ENCODE measurements around the gene KLHL1. TPM values are rescaled to one million over a fixed set of nuclear protein-coding genes. Genes with fewer than 3 reads are reported as not detected.

KLHL1 gene
- total RNA-seq, 1 donor from 2014 or later = not detected

DNA sequence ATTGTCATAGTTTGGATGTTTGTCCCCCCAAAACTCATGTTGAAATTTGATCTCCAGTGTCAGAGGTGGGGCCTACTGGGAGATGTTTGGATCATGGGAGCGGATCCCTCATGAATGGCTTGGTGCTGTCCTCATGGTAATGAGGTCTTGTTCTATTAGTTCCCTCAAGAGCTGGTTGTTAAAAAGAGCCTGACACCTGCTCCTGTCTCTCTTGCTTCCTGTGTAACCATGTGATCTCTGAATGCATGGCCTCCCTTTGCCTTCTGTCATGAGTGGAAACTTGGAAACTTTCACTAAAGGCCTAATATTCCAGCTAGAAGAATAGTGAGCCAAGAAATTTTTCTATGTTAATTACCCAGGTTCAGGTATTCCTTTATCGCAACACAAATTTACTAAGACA, 312.0 kb downstream of the KLHL1 start:
- no peaks in the 10 kb centered on the region for H3K4me1 Mint-ChIP-seq (ENCODE audit: low read depth)
- intact Hi-C loops (cut with micrococcal nuclease) = no loop called here
- no peaks in the 10 kb centered on the region for H3K36me3 Mint-ChIP-seq (ENCODE audit: low read depth)
- H3K4me3 Mint-ChIP-seq = no peak overlapping the region
- H3K9me3 Mint-ChIP-seq = peaks cover 12% of the 10 kb centered on the region
- no peak overlapping the region for H3K27ac Mint-ChIP-seq
- no peaks in the 10 kb centered on the region for H3K27me3 Mint-ChIP-seq (ENCODE audit: insufficient read depth)
- no peak for DNase-seq (ENCODE audit: low spot score)

DNA sequence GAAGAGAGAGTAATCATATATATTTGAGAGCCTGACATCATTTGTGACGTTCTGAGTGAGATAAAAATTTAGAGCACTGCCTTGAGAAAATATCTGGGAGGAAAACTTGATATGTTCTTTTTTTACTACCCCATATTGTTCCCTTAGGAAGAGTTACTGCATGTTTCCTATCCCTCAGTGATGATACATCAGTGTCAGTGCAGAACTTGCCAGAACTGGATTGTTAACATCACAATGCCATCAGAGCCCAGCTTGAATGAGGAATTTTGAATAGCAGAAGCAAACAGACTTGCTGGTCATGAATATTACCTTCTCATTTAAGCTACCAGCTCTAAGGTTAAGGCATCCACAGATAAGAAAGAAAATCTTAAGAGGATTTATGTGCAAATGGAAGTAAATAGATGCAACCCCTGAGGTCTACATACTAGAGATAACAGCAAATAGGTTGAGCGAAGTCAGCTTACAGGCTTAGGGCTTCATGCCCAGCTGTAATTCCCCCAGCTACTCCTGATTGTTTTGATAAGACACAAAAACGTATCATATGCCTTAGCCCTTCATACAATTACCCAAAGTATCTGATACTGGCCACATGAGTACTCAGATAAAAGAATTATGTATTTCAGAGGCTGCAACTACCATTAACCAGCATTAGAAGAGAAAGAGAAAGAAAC, 314.3 kb downstream of the KLHL1 start:
- Mint-ChIP-seq H3K27ac (no peak overlapping the region), H3K4me1 (ENCODE audit: low read depth) (no peaks in the 10 kb centered on the region), H3K9me3 (peaks cover 12% of the 10 kb centered on the region), H3K27me3 (ENCODE audit: insufficient read depth) (no peaks in the 10 kb centered on the region), H3K4me3 (no peak overlapping the region), H3K36me3 (ENCODE audit: low read depth) (no peaks in the 10 kb centered on the region)
- no peak for DNase-seq (ENCODE audit: low spot score)
- intact Hi-C loops (cut with micrococcal nuclease) = no loop called here

DNA sequence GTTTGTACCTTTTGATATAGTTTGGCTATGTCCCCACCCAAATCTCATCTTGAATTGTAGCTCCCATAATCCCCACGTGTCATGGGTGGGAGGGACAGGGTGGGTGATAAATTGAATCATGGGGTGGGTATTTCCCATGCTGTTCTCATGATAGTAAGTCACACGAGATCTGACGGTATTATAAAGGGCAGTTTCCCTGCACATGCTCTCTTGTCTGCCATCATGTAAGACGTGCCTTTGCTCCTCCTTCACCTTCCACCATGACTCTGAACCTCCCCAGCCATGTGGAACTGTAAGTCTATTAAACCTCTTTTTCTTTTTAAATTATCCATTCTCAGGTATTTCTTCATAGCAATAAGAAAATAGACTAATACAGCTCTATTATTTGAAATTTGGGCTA, 331.3 kb downstream of the KLHL1 start:
- no peak overlapping the region for H3K4me3 Mint-ChIP-seq
- H3K36me3 Mint-ChIP-seq (ENCODE audit: low read depth) = no peaks in the 10 kb centered on the region
- intact Hi-C loops (cut with micrococcal nuclease) = no loop called here
- no peaks in the 10 kb centered on the region for H3K4me1 Mint-ChIP-seq (ENCODE audit: low read depth)
- no peak overlapping the region for H3K27ac Mint-ChIP-seq
- no peak for DNase-seq (ENCODE audit: low spot score)
- no peaks in the 10 kb centered on the region for H3K27me3 Mint-ChIP-seq (ENCODE audit: insufficient read depth)
- peaks cover 8% of the 10 kb centered on the region for H3K9me3 Mint-ChIP-seq

DNA sequence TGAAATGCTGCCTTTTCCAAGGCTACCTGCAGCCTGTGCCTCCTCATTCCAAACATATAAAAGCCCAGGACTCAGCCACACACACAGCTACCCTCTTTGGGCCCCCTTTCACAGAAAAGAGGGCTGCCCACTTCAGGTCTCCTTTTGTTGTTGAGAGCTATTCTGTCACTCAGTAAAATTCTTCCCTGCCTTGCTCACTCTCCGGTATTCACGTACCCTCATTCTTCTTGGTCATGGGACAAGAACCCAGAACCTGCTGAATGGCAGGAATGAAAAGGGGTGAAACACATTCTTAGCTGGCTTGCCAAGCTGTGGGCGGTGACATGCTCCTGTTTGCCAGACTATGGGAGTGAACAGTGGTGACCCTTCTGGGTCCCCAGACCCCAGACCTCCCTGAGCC, 338.6 kb downstream of the KLHL1 start:
- intact Hi-C loops (cut with micrococcal nuclease) = no loop called here
- Mint-ChIP-seq H3K9me3 (peaks cover 13% of the 10 kb centered on the region), H3K4me1 (ENCODE audit: low read depth) (no peaks in the 10 kb centered on the region)

DNA sequence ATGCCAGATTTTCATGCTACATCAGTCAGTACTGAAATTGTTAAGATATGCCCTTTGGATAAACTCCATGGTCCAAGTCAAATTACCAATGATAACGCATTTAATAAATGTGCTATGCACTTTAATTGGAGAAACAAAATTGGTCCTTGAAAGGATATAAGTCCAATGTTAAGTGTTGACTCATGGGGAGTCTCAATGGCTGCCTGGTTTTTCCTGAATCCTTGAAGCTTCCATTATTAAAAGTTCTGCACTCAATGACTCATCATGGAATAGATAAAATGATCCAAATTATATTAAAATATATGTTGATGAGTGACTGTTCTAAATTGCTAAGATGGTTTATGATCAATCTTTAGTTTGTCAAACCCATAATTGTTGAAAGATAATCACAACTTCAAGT, 346.7 kb downstream of the KLHL1 start:
- DNase-seq (ENCODE audit: low spot score) = no peak
- Mint-ChIP-seq H3K9me3 (peaks cover 13% of the 10 kb centered on the region), H3K27me3 (ENCODE audit: insufficient read depth) (no peaks in the 10 kb centered on the region), H3K4me3 (no peak overlapping the region), H3K36me3 (ENCODE audit: low read depth) (no peaks in the 10 kb centered on the region), H3K4me1 (ENCODE audit: low read depth) (no peaks in the 10 kb centered on the region), H3K27ac (no peak overlapping the region)
- intact Hi-C loops (cut with micrococcal nuclease) = no loop called here

More for the DNA sequence above, 338.6 kb downstream of the KLHL1 start:
- Mint-ChIP-seq H3K36me3 (ENCODE audit: low read depth) (no peaks in the 10 kb centered on the region), H3K27ac (no peak overlapping the region), H3K27me3 (ENCODE audit: insufficient read depth) (no peaks in the 10 kb centered on the region), H3K4me3 (no peak overlapping the region)
- no peak for DNase-seq (ENCODE audit: low spot score)

DNA sequence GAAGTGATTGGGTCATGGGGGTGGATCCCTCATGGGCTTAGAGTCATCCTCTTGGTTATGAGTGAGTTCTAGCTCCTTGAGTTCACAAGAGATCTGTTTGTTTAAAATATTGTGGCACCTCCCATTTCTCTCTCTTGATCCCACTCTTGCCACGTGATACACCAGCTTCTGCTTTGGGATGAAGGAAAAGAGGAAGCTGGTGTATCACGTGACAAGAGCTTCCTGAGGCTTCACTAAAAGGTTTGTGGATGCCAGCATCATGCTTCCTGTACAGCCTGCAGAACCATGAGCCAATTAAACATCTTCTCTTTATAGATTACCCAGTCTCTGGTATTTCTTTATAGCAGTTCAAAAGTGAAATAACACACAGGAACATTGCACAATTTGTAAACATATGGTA, 353.2 kb downstream of the KLHL1 start:
- DNase-seq (ENCODE audit: low spot score) = no peak
- no peaks in the 10 kb centered on the region for H3K27me3 Mint-ChIP-seq (ENCODE audit: insufficient read depth)
- no peaks in the 10 kb centered on the region for H3K4me1 Mint-ChIP-seq (ENCODE audit: low read depth)
- H3K9me3 Mint-ChIP-seq = peaks cover 6% of the 10 kb centered on the region
- no peaks in the 10 kb centered on the region for H3K36me3 Mint-ChIP-seq (ENCODE audit: low read depth)
- H3K27ac Mint-ChIP-seq = no peak overlapping the region
- intact Hi-C loops (cut with micrococcal nuclease) = no loop called here
- no peak overlapping the region for H3K4me3 Mint-ChIP-seq

DNA sequence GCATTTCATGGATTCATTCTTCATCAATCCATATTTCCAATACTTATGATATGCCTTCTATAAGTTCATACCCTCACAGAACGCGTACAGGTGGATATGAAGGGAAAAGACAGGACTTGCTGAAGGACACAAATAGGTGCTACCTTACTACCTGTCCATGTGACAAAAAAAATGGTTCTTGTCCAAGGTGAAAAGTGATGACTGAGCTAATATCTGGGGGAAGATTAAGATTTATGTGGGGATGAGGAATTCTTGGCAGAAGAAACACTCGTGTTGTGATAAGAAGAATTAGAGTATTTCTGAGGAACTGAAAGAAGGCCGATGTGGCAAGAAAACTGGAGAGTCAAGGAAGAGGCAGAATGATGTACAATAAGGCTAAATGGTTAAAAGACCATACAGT, 357.0 kb downstream of the KLHL1 start:
- no peak for DNase-seq (ENCODE audit: low spot score)
- Mint-ChIP-seq H3K4me1 (ENCODE audit: low read depth) (no peaks in the 10 kb centered on the region), H3K27me3 (ENCODE audit: insufficient read depth) (no peaks in the 10 kb centered on the region), H3K9me3 (peaks cover 6% of the 10 kb centered on the region), H3K27ac (no peak overlapping the region), H3K36me3 (ENCODE audit: low read depth) (no peaks in the 10 kb centered on the region), H3K4me3 (no peak overlapping the region)
- intact Hi-C loops (cut with micrococcal nuclease) = no loop called here

DNA sequence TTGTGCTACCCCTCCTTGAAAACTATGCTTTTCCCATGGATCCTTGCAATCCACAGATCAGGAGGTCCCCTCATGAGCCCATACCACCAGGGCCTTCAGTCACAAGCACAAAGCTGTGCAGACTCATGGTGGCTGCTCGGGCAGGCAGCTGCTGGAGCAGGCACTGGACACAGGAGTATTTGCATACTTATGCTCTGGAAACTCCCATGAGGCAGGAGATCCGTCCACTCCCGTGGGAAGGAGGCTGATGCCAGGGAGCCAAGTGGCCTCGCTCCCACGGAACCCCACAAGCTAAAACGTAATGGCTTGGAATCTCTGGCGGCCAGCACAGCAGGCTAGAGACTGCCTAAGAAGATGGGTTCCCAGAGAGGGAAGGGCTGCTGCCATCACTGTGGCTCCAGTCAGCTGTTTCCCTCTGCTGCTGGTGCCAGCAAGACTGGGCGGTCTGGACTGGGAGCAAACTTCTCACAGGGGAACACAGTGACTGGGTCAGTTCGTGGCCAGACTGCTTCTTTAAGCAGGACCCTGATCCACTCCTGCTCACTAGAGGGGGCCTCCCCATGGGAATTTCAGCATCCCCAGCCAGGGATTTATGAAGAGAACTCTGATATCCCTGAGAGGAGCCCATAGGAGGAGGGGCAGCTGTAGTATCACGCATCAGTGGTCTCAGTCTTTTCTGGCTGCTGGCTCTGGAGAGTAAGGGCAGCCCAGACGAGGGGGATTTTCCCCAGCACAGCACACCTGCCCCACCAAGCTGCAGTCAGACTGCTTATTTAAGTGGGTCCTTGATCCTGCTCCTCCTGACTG, 370.9 kb downstream of the KLHL1 start:
- no peaks in the 10 kb centered on the region for H3K36me3 Mint-ChIP-seq (ENCODE audit: low read depth)
- intact Hi-C loops (cut with micrococcal nuclease) = no loop called here
- no peaks in the 10 kb centered on the region for H3K4me1 Mint-ChIP-seq (ENCODE audit: low read depth)
- H3K4me3 Mint-ChIP-seq = no peak overlapping the region
- H3K27me3 Mint-ChIP-seq (ENCODE audit: insufficient read depth) = no peaks in the 10 kb centered on the region
- no peak overlapping the region for H3K27ac Mint-ChIP-seq
- no peak for DNase-seq (ENCODE audit: low spot score)
- peaks cover 26% of the 10 kb centered on the region for H3K9me3 Mint-ChIP-seq

DNA sequence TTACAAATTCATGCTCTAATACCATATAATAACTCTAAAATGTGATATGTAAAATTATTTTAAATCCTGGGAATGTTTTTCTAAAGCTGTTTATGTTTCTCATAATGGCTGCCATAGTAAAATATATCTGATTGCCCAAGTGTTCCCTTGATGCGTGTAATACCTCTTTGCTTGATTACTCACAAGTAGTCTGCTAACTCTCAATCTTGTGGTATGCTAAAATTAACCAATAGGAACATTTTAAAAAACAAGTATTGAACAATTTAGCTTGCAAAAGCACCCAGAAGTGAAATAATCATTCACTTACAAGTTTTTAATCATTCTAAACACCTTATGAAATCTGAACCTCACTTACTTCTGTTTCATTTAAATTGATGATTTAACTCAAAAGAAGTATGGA, 386.6 kb downstream of the KLHL1 start:
- H3K9me3 Mint-ChIP-seq = peaks cover 5% of the 10 kb centered on the region
- intact Hi-C loops (cut with micrococcal nuclease) = no loop called here
- H3K36me3 Mint-ChIP-seq (ENCODE audit: low read depth) = no peaks in the 10 kb centered on the region
- no peaks in the 10 kb centered on the region for H3K27me3 Mint-ChIP-seq (ENCODE audit: insufficient read depth)
- no peaks in the 10 kb centered on the region for H3K4me1 Mint-ChIP-seq (ENCODE audit: low read depth)
- no peak overlapping the region for H3K4me3 Mint-ChIP-seq
- H3K27ac Mint-ChIP-seq = no peak overlapping the region
- DNase-seq (ENCODE audit: low spot score) = no peak

DNA sequence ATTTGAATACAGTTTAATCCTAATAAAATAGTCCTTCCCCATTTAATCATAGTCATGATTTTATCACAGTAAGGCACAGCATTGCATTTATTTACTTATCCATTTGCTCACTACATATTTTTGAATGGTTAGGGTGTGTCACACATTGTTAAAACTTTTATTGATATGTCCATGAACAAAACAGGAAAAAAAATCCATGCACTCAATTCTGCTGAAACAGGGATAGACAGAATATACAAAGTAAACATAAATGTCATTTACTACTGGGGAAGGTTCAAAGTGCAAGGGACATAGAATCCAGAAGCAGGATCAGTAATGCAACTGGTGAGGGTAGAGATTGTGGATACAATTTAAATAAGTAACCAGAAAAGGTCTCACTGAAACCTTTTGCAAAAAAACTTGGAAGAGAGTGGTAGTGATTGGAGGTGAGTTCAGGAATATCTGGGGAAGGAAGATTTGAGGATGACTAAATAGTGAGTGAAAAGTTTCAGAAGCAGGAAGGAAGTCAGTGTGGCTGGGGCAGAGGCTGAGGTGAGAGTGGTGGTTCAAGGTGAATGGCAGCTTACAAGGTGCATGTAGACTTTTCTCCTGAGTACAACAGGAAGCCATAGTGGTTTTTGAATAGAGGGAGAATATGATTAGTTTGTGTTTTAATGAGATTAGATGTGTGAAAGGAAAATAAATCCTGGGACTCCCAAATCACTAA, 387.8 kb downstream of the KLHL1 start:
- H3K4me1 Mint-ChIP-seq (ENCODE audit: low read depth) = no peaks in the 10 kb centered on the region
- no peaks in the 10 kb centered on the region for H3K27me3 Mint-ChIP-seq (ENCODE audit: insufficient read depth)
- H3K4me3 Mint-ChIP-seq = no peak overlapping the region
- DNase-seq (ENCODE audit: low spot score) = no peak
- intact Hi-C loops (cut with micrococcal nuclease) = no loop called here
- H3K36me3 Mint-ChIP-seq (ENCODE audit: low read depth) = no peaks in the 10 kb centered on the region
- peaks cover 5% of the 10 kb centered on the region for H3K9me3 Mint-ChIP-seq
- no peak overlapping the region for H3K27ac Mint-ChIP-seq

DNA sequence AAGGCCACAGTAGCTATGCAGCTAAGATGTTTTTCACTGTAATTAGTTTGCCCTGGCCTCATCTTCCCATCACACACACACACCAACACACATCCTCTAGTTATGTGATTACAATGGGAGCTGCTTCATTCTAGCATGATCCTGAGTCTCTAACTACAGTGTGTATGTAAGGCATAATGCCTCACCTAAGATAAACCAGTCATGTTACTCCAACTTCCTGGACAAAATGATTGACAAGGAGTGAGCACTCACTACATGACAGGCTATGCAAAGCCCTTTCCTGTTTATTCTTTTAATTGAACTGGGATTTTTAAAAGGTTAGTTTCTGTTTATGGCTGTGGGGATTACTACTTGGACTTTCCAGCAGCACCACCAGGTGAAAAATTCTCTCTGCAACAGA, 401.4 kb downstream of the KLHL1 start:
- Mint-ChIP-seq H3K9me3 (no peaks in the 10 kb centered on the region), H3K27ac (no peak overlapping the region), H3K4me1 (ENCODE audit: low read depth) (no peaks in the 10 kb centered on the region), H3K4me3 (no peak overlapping the region), H3K36me3 (ENCODE audit: low read depth) (no peaks in the 10 kb centered on the region), H3K27me3 (ENCODE audit: insufficient read depth) (no peaks in the 10 kb centered on the region)
- intact Hi-C loops (cut with micrococcal nuclease) = no loop called here
- DNase-seq (ENCODE audit: low spot score) = no peak

DNA sequence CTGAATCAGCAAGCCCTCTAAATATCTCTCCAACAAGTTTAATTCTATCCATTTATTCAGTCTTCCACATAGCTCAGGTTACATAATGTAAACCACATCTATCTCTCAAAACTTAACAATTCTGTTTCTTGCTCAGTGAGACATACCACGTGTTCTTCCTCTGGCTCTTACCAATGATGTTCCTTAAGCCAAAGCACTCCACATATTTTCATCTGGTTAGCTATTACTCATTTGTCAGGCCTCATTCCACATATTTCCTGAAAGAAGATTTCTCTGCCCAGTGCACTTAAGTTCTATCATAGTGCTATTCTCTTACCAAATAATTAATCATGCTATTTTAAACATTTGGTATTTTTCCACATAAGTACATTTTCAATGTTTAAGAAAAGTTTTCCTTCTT, 403.9 kb downstream of the KLHL1 start:
- Mint-ChIP-seq H3K27me3 (ENCODE audit: insufficient read depth) (no peaks in the 10 kb centered on the region), H3K9me3 (no peaks in the 10 kb centered on the region), H3K4me3 (no peak overlapping the region), H3K27ac (no peak overlapping the region), H3K4me1 (ENCODE audit: low read depth) (no peaks in the 10 kb centered on the region), H3K36me3 (ENCODE audit: low read depth) (no peaks in the 10 kb centered on the region)
- intact Hi-C loops (cut with micrococcal nuclease) = no loop called here
- no peak for DNase-seq (ENCODE audit: low spot score)

DNA sequence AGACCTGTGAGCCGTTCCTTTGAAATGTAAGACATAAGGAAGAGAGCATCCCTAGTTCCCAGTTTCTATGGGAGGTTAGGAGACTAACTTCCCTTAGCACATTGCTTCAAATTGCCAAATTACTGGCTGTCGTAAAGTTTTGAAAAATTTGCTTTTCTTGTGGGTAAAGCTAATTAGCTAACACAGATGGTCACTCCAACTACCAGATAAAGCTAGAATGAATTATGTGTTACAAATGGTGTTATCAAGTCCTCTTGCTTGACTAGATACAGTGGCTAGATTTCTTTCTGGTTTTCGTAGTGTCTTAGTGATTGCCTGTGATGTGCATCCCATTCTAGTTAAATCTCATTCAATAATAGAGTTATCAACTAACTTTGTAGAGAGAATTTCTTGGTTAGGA, 417.3 kb downstream of the KLHL1 start:
- Mint-ChIP-seq H3K27me3 (ENCODE audit: insufficient read depth) (no peaks in the 10 kb centered on the region), H3K4me3 (no peak overlapping the region), H3K36me3 (ENCODE audit: low read depth) (no peaks in the 10 kb centered on the region), H3K27ac (no peak overlapping the region), H3K4me1 (ENCODE audit: low read depth) (no peaks in the 10 kb centered on the region), H3K9me3 (no peaks in the 10 kb centered on the region)
- no peak for DNase-seq (ENCODE audit: low spot score)
- intact Hi-C loops (cut with micrococcal nuclease) = no loop called here
